Esophagus mucosa (tissue), 1 donor: Measurements from ENCODE around the gene PSTPIP2. TPM values are rescaled to one million over a fixed set of nuclear protein-coding genes. Genes with fewer than 3 reads are reported as not detected.
"Not testable (repeated sequence)": the region's sequence is repeated elsewhere in the genome, so short reads cannot be mapped to it uniquely, and the experiment has no call there.

ENCODE experiments used
- ATAC-seq: fragments of 200-7000 bp; cut with Tn5 transposase; one replicate; pipeline ENCODE4 v1.9.1; 2020
- total RNA-seq: library from RNA; stranded (reverse); gene quantifications from one replicate; pipeline ENCODE4 v1.2.4, GENCODE V29; 2023
- donor health status: DM: yes; HTN: yes; CAD: no.

PSTPIP2 gene
- total RNA-seq = 4.7 TPM

- ATAC-seq = peak; percentile 73
These were observed at the start of gene PSTPIP2 for GRCh38 chr18:46071653-46072375. TSS of gene PSTPIP2 (minus strand) at chr18:46072260. CDS start at chr18:46072188, 72 bp downstream.

- ATAC-seq = no peak
These were observed 41.7 kb upstream of the PSTPIP2 start for GRCh38 chr18:46113751-46114150.

- no peak for ATAC-seq
These were observed 38.3 kb upstream of the PSTPIP2 start for GRCh38 chr18:46110406-46110805.

GRCh38 chr18:46109386-46109785 is 37.3 kb upstream of the PSTPIP2 start:
- no peak for ATAC-seq

GRCh38 chr18:46104128-46104911 is 32.3 kb upstream of the PSTPIP2 start, which contains the start of gene HAUS1:
TSS of gene HAUS1 (plus strand) at chr18:46104385. CDS start at chr18:46104412, 27 bp downstream.
- peak; percentile 92 for ATAC-seq

- no peak for ATAC-seq
These were observed 27.4 kb upstream of the PSTPIP2 start for GRCh38 chr18:46099463-46099862.

- no peak for ATAC-seq
These were observed 26.5 kb upstream of the PSTPIP2 start for GRCh38 chr18:46098616-46098933.

- ATAC-seq = peak; percentile 89
These were observed 25.9 kb upstream of the PSTPIP2 start, which contains the start of gene ATP5F1A for GRCh38 chr18:46097801-46098615. TSS of gene ATP5F1A (minus strand) at chr18:46098296. CDS start at chr18:46098231, 65 bp downstream.

GRCh38 chr18:46097431-46097800 is 25.4 kb upstream of the PSTPIP2 start:
- ATAC-seq = peak; percentile 6

GRCh38 chr18:46096651-46097300 is 24.7 kb upstream of the PSTPIP2 start:
- ATAC-seq = no peak

GRCh38 chr18:46095532-46095931 is 23.5 kb upstream of the PSTPIP2 start:
- no peak for ATAC-seq

GRCh38 chr18:46088501-46088900 is 16.4 kb upstream of the PSTPIP2 start:
- not testable (repeated sequence) for ATAC-seq

GRCh38 chr18:46084431-46084830 is 12.4 kb upstream of the PSTPIP2 start:
- no peak for ATAC-seq

GRCh38 chr18:46080156-46080555 is 8.1 kb upstream of the PSTPIP2 start:
- ATAC-seq = no peak

GRCh38 chr18:46079336-46079735 is 7.3 kb upstream of the PSTPIP2 start:
- ATAC-seq = no peak

GRCh38 chr18:46073474-46074331 is 1.6 kb upstream of the PSTPIP2 start:
- ATAC-seq = peak; percentile 19

GRCh38 chr18:46072959-46073358 is 899 bp upstream of the PSTPIP2 start:
- no peak for ATAC-seq

GRCh38 chr18:46072376-46072867 is 362 bp upstream of the PSTPIP2 start:
- ATAC-seq = no peak

GRCh38 chr18:46070815-46071652 is 1.0 kb downstream of the PSTPIP2 start:
- ATAC-seq = peak; percentile 17

- ATAC-seq = no peak
These were observed 1.8 kb downstream of the PSTPIP2 start for GRCh38 chr18:46070232-46070631.
